GM04504 (cell line): ENCODE measurements around the gene RADIL.

Experiments
- DNase-seq: peaks from one replicate; pipeline ENCODE4 v3.0.0-alpha.2; 2012; ENCODE audit warnings: low read depth

Gene RADIL

GRCh38 chr7:4775250-4775847 is 108.2 kb downstream of the RADIL start, which contains the start of gene AP5Z1:
TSS of gene AP5Z1 (plus strand) at chr7:4775623. CDS start at chr7:4775716, 93 bp downstream.
- DNase-seq, result peak; percentile 90

GRCh38 chr7:4774658-4775249 is 108.8 kb downstream of the RADIL start:
- peak; percentile 53 for DNase-seq

- no peak for DNase-seq
Observed at GRCh38 chr7:4774007-4774406, 109.5 kb downstream of the RADIL start.

- no peak for DNase-seq
Observed at GRCh38 chr7:4772306-4772705, 111.2 kb downstream of the RADIL start.

GRCh38 chr7:4771737-4772136 is 111.8 kb downstream of the RADIL start:
- DNase-seq, result no peak

- DNase-seq, result no peak
Observed at GRCh38 chr7:4770886-4771285, 112.6 kb downstream of the RADIL start.

GRCh38 chr7:4769761-4770160 is 113.8 kb downstream of the RADIL start:
- no peak for DNase-seq

GRCh38 chr7:4768597-4769569 is 114.6 kb downstream of the RADIL start:
- no peak for DNase-seq

- DNase-seq, result no peak
Observed at GRCh38 chr7:4766666-4767519, 116.6 kb downstream of the RADIL start.

- no peak for DNase-seq
Observed at GRCh38 chr7:4765776-4766490, 117.6 kb downstream of the RADIL start.

- DNase-seq, result no peak
Observed at GRCh38 chr7:4764402-4765007, 119.0 kb downstream of the RADIL start.

- DNase-seq, result no peak
Observed at GRCh38 chr7:4763794-4764185, 119.7 kb downstream of the RADIL start.

GRCh38 chr7:4763091-4763793 is 120.3 kb downstream of the RADIL start:
- no peak for DNase-seq

- no peak for DNase-seq
Observed at GRCh38 chr7:4762121-4763055, 121.1 kb downstream of the RADIL start.

- DNase-seq, result no peak
Observed at GRCh38 chr7:4760952-4761351, 122.6 kb downstream of the RADIL start.

- DNase-seq, result no peak
Observed at GRCh38 chr7:4759211-4759610, 124.3 kb downstream of the RADIL start.

GRCh38 chr7:4758791-4759190 is 124.7 kb downstream of the RADIL start:
- DNase-seq, result no peak

- no peak for DNase-seq
Observed at GRCh38 chr7:4758111-4758510, 125.4 kb downstream of the RADIL start.

- no peak for DNase-seq
Observed at GRCh38 chr7:4755045-4755444, 128.5 kb downstream of the RADIL start.
